MCF 10A (cell line): ENCODE results near the gene ERG. TPM values are rescaled to one million over a fixed set of nuclear protein-coding genes. Genes with fewer than 3 reads are reported as not detected.

Experiments
- BruUV-seq: library from RNA; stranded (reverse); fragments of 400-500 nt; replicated peaks from 2 replicates; lab custom pipeline; 2021; lab: Mats Ljungman, UMichigan
- CTCF ChIA-PET: fragments of 300-600 bp; sonication (Branson Sonifier 250); formaldehyde crosslinking; extraction: SDS; loops from one replicate; lab custom pipeline; 2021; ENCODE audit warnings: antibody characterized with exemption, inconsistent platforms; lab: Yijun Ruan, JAX
- POLR2A ChIA-PET: fragments of 300-600, 350-650 bp; sonication (Branson Sonifier 250); formaldehyde crosslinking; extraction: SDS; loops from one replicate; lab custom pipeline; 2020; ENCODE audit warnings: antibody characterized with exemption, inconsistent platforms; lab: Yijun Ruan, JAX
- DNase-seq: peaks from one replicate; pipeline ENCODE4 v3.0.0-alpha.2; 2018; ENCODE audit not compliant: unreplicated experiment
- H3K27ac Mint-ChIP-seq: one replicate; pipeline ENCODE4 v1.8.0; 2022; ENCODE audit warnings: mild to moderate bottlenecking, low read depth, mixed read lengths; ENCODE audit not compliant: unreplicated experiment
- H3K27me3 Mint-ChIP-seq: one replicate; pipeline ENCODE4 v1.8.0; 2022; ENCODE audit warnings: mixed read lengths; ENCODE audit not compliant: insufficient read depth, unreplicated experiment
- H3K36me3 Mint-ChIP-seq: one replicate; pipeline ENCODE4 v1.8.0; 2022; ENCODE audit warnings: mild to moderate bottlenecking, moderate library complexity, mixed read lengths; ENCODE audit not compliant: insufficient read depth, unreplicated experiment
- H3K4me1 Mint-ChIP-seq: one replicate; pipeline ENCODE4 v1.8.0; 2022; ENCODE audit warnings: mixed read lengths; ENCODE audit not compliant: insufficient read depth, unreplicated experiment
- H3K4me3 Mint-ChIP-seq: one replicate; pipeline ENCODE4 v1.8.0; 2022; ENCODE audit warnings: mild to moderate bottlenecking, moderate library complexity, mixed read lengths; ENCODE audit not compliant: unreplicated experiment
- H3K9me3 Mint-ChIP-seq: one replicate; pipeline ENCODE4 v1.8.0; 2022; ENCODE audit warnings: mixed read lengths; ENCODE audit not compliant: unreplicated experiment
- intact Hi-C: fragments of 100-400 bp; cut with micrococcal nuclease; formaldehyde crosslinking; loops from 2 replicates; pipeline ENCODE4 v1.14.1; 2022
- total RNA-seq: library from RNA; stranded (reverse); gene quantifications from 2 replicates; pipeline ENCODE4 v1.2.3, GENCODE V29; 2022
- TF ChIP-seq, protein P1 (sequence below): fragments of 200-600 bp; IDR thresholded peaks from one replicate; pipeline ENCODE4 v1.8.0; 2022; ENCODE audit warnings: antibody characterized with exemption, mild to moderate bottlenecking; ENCODE audit not compliant: unreplicated experiment

Gene ERG
- total RNA-seq, 1 experiment from 2014 or later = not detected

DNA sequence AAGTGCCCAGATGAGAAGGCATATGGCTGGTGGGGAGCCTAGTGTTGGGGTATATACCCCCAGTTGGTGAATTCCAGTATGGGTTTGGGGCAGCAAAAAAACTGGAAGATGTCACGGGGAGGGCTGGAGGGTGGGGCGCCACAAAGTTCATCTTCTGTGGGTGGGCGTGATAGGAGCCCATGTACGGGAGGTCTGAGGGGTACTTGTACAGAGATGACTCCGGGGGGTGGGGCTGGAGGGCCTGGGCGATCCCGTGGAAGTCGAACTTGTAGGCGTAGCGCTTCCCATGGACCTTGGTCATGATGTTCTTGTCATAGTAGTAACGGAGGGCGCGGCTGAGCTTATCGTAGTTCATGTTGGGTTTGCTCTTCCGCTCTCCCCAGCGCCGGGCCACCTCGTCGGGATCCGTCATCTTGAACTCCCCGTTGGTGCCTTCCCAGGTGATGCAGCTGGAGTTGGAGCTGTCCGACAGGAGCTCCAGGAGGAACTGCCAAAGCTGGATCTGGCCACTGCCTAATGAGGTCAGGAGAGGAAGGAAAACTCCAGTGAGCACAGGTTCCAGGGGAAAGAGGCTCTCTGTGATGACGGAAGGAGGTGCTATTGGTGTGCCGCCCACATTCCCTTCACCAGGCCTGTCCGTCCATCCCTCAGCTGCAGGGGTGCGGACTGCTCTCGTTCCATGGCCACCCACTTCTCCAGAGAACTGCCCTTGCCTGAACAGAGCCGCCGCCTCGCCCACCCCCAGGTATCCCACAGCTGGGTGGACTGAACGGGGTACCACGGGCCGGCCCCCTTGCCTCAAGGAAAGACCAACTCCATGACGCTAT, 114.7 kb downstream of the ERG start:
- CTCF ChIA-PET = interaction anchor here (0.6 kb wide), 3 partner anchors 167 to 1112 kb away, joined by 3 to 4 read pairs (median 3); no protein-coding TSS in a partner anchor

DNA sequence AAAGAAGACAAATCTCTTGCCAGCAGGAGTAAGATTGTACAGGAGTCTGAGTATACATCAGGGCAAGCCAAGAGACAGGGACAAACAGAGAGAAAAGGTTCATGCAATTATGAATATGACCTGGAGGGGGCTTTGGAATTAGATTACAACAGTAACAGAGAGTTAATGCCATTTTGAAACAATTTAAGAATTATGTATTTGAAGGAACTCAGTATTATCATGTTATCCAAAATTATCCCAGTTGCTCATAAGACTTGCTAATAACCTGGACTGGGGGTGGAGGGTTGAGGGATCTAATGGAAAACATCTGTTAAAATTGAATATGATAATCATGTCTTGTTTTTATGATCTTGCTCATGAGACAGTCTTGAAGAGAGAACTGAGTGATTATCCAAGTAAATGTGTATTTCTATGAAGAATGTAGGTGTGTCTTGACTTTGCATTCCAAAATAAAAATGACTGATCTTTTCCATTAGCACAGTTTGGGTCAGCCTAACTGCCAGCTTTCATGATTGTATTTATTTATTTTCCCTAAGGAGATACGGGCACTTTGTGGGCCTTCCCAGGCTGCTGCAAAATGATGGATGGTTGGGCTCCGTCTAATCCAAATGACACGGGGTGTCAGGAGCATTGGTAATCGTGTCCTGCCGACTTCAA, 117.7 kb downstream of the ERG start:
- ChIA-PET POLR2A (no interaction called here), CTCF (interaction anchor here (0.5 to 1.0 kb wide), 2 partner anchors 110 to 299 kb away, joined by 3 to 4 read pairs; no protein-coding TSS in a partner anchor)
- Mint-ChIP-seq H3K4me1 (no peaks in the 10 kb centered on the region), H3K27ac (no peak overlapping the region), H3K27me3 (no peaks in the 10 kb centered on the region), H3K9me3 (no peaks in the 10 kb centered on the region), H3K4me3 (no peak overlapping the region), H3K36me3 (no peaks in the 10 kb centered on the region)
- BruUV-seq = no TSS peak
- intact Hi-C loops = loop anchor here (10.0 kb wide), 1 partner anchor 104 kb away; no protein-coding TSS in a partner anchor
- DNase-seq = peak; percentile 46
- TF ChIP-seq, protein P1, sequence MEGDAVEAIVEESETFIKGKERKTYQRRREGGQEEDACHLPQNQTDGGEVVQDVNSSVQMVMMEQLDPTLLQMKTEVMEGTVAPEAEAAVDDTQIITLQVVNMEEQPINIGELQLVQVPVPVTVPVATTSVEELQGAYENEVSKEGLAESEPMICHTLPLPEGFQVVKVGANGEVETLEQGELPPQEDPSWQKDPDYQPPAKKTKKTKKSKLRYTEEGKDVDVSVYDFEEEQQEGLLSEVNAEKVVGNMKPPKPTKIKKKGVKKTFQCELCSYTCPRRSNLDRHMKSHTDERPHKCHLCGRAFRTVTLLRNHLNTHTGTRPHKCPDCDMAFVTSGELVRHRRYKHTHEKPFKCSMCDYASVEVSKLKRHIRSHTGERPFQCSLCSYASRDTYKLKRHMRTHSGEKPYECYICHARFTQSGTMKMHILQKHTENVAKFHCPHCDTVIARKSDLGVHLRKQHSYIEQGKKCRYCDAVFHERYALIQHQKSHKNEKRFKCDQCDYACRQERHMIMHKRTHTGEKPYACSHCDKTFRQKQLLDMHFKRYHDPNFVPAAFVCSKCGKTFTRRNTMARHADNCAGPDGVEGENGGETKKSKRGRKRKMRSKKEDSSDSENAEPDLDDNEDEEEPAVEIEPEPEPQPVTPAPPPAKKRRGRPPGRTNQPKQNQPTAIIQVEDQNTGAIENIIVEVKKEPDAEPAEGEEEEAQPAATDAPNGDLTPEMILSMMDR = peak; percentile 14

More for the DNA sequence above, 114.7 kb downstream of the ERG start:
- Mint-ChIP-seq H3K4me1 (peaks cover 7% of the 10 kb centered on the region), H3K27me3 (no peaks in the 10 kb centered on the region), H3K4me3 (no peak overlapping the region), H3K9me3 (no peaks in the 10 kb centered on the region), H3K27ac (no peak overlapping the region), H3K36me3 (no peaks in the 10 kb centered on the region)
- intact Hi-C loops = loop anchor here (10.0 kb wide), 1 partner anchor 101 kb away; no protein-coding TSS in a partner anchor
- TF ChIP-seq, protein P1 = no peak
- no TSS peak for BruUV-seq
- POLR2A ChIA-PET = interaction anchor here (0.7 kb wide), 1 partner anchor 30 kb away, joined by 3 read pairs; no protein-coding TSS in a partner anchor
- DNase-seq = no peak

DNA sequence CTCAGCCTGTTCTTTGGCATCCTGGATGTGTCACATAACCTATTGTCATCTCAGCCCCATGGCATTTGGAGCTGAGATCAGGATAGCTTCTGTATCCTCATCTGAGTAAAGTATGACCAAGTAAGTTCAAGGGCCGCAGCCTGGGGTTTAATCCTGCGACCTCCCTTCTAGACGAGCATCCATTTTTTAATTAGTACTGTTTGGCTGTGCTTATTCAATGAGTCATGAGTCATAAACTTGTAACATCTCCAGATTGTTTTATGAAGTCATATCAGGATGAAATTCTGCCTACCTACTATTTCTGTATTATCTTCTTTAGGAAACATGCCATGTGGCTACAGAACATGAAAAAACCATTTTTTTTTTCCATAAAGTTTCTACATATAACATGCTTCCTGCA, 119.1 kb downstream of the ERG start:
- H3K4me1 Mint-ChIP-seq = no peaks in the 10 kb centered on the region
- H3K9me3 Mint-ChIP-seq = no peaks in the 10 kb centered on the region
- no peak overlapping the region for H3K27ac Mint-ChIP-seq
- no peak for DNase-seq
- CTCF ChIA-PET = interaction anchor here (0.5 to 1.3 kb wide), 2 partner anchors 23 to 1261 kb away, joined by 3 to 4 read pairs; no protein-coding TSS in a partner anchor
- no peaks in the 10 kb centered on the region for H3K27me3 Mint-ChIP-seq
- no TSS peak for BruUV-seq
- no peak overlapping the region for H3K4me3 Mint-ChIP-seq
- POLR2A ChIA-PET = interaction anchor here (0.7 to 1.1 kb wide), 2 partner anchors 10 to 139 kb away, joined by 3 read pairs; no protein-coding TSS in a partner anchor
- intact Hi-C loops = no loop called here
- TF ChIP-seq, protein P1 = no peak
- H3K36me3 Mint-ChIP-seq = no peaks in the 10 kb centered on the region
